GM12878 (cell line): ENCODE results near the gene RANBP3. TPM values are rescaled to one million over a fixed set of nuclear protein-coding genes. Genes with fewer than 3 reads are reported as not detected.

ENCODE experiments used
- ATF3 ChIP-seq: IDR thresholded peaks from 2 replicates; pipeline ENCODE4 v1.6.1; 2011; ENCODE audit warnings: low read depth, mild to moderate bottlenecking, low read length, moderate library complexity, borderline replicate concordance; ENCODE audit errors: extremely low read depth
- CHD2 ChIP-seq: IDR thresholded peaks from 2 replicates; pipeline ENCODE4 v1.6.1; 2011; ENCODE audit warnings: low read depth, low read length, improper control_type of control experiment, borderline replicate concordance
- CREB1 ChIP-seq: IDR thresholded peaks from 2 replicates; pipeline ENCODE4 v1.6.1; 2012; ENCODE audit warnings: low read depth, mild to moderate bottlenecking, inconsistent platforms
- CUX1 ChIP-seq: IDR thresholded peaks from 2 replicates; pipeline ENCODE4 v1.6.1; 2012; ENCODE audit warnings: improper control_type of control experiment, low read depth, low read length; ENCODE audit not compliant: insufficient replicate concordance
- JUND ChIP-seq: IDR thresholded peaks from 2 replicates; pipeline ENCODE4 v1.6.1; 2012; ENCODE audit warnings: low read depth, mild to moderate bottlenecking, low read length, improper control_type of control experiment, moderate library complexity
- MYC ChIP-seq: IDR thresholded peaks from 2 replicates; pipeline ENCODE4 v1.6.1; 2011; ENCODE audit warnings: mild to moderate bottlenecking, low read length, moderate library complexity, inconsistent platforms; ENCODE audit not compliant: insufficient read depth, insufficient replicate concordance, insufficient read length, severe bottlenecking
- NFYA ChIP-seq: IDR thresholded peaks from 2 replicates; pipeline ENCODE4 v1.6.1; 2011; ENCODE audit warnings: low read depth, mild to moderate bottlenecking, low read length, improper control_type of control experiment, borderline replicate concordance
- POLR2AphosphoS5 ChIP-seq: IDR thresholded peaks from 2 replicates; pipeline ENCODE4 v1.6.1; 2011; ENCODE audit warnings: mild to moderate bottlenecking, low read length, inconsistent platforms
- RUNX3 ChIP-seq: IDR thresholded peaks from 2 replicates; pipeline ENCODE4 v1.6.1; 2012; ENCODE audit warnings: low read length, inconsistent platforms
- SIX5 ChIP-seq: IDR thresholded peaks from 2 replicates; pipeline ENCODE4 v1.6.1; 2011; ENCODE audit warnings: mild to moderate bottlenecking, low read depth, low read length, moderate library complexity; ENCODE audit not compliant: severe bottlenecking
- SREBF1 ChIP-seq: IDR thresholded peaks from 2 replicates; pipeline ENCODE4 v1.6.1; 2012; ENCODE audit warnings: mild to moderate bottlenecking, low read length
- TBL1XR1 ChIP-seq: IDR thresholded peaks from 2 replicates; pipeline ENCODE4 v1.6.1; 2012; ENCODE audit warnings: low read depth, low read length, improper control_type of control experiment
- WRNIP1 ChIP-seq: IDR thresholded peaks from 2 replicates; pipeline ENCODE4 v1.6.1; 2011; ENCODE audit warnings: low read depth, low read length, improper control_type of control experiment, borderline replicate concordance
- ZBED1 ChIP-seq: IDR thresholded peaks from 2 replicates; pipeline ENCODE4 v1.6.1; 2016; ENCODE audit warnings: borderline replicate concordance
- ZBTB4 ChIP-seq: fragments of 450-650 bp; formaldehyde crosslinking; IDR thresholded peaks from 2 replicates; pipeline ENCODE4 v1.4.0; 2022; ENCODE audit warnings: mild to moderate bottlenecking, moderate library complexity
- ZNF687 ChIP-seq: fragments of 450-650 bp; IDR thresholded peaks from 2 replicates; pipeline ENCODE4 v1.6.1; 2017; ENCODE audit warnings: mild to moderate bottlenecking, moderate library complexity
- polyA plus RNA-seq, 11 experiments: library from polyadenylated mRNA; depleted of rRNA in 4 of 11; unstranded in 6 of 11; stranded (reverse) in 5 of 11; fragments of >200 nt; fragmentation: Nextera tagmentation in 4 of 11; fragmentation: Illumina TruSeq in 1 of 11; extraction: Ambion mirVana in 4 of 11; extraction: Trizol in 1 of 11; gene quantifications; 1 replicate in 1 of 11; 2 replicates in 10 of 11; pipeline versions ENCODE4 v1.2.1 to v1.2.3, GENCODE V29; 2011 to 2016; ENCODE audit warnings: inconsistent platforms in 2 of 11, missing spikeins in 2 of 11, low read depth in 1 of 11
- total RNA-seq, 4 experiments: library from RNA; depleted of rRNA in 3 of 4; stranded (reverse); fragments of >200 nt in 3 of 4; fragmentation: Illumina TruSeq in 1 of 4; extraction: Trizol in 1 of 4; gene quantifications; 2 replicates each; pipeline versions ENCODE4 v1.2.1 to v1.2.3, GENCODE V29; 2013 to 2021

RANBP3 gene
- total and polyA plus RNA-seq, 10 of the 15 experiments (the other 5 are each of a cell fraction or from before 2014, with no cell fraction given) = 1.1 to 81.6 (median 60.0) TPM

GRCh38 chr19:5904352-5905113, 73.4 kb downstream of the RANBP3 start, which contains the start of gene VMAC (continued):
- TF ChIP-seq ZNF687 = peak; percentile 40; the same call in 1 of the 2 replicates
- no peak for TF ChIP-seq ZBTB4 (CRISPR knock-in tag)
- no peak for TF ChIP-seq ATF3
- no peak for TF ChIP-seq ZBED1
- TF ChIP-seq CUX1 = no peak
- TF ChIP-seq MYC = no peak
- TF ChIP-seq CREB1 = no peak; the same call in 1 of the 2 replicates
- peak; percentile 64; the same call in 1 of the 2 replicates for TF ChIP-seq POLR2AphosphoS5
- no peak for TF ChIP-seq SREBF1
- peak; percentile 71; the same call in 1 of the 2 replicates for TF ChIP-seq CHD2
- TF ChIP-seq WRNIP1 = no peak
- TF ChIP-seq RUNX3 = peak; percentile 2; the same call in 1 of the 2 replicates
- TF ChIP-seq TBL1XR1 = no peak
- no peak for TF ChIP-seq JUND
- no peak for TF ChIP-seq SIX5
- no peak; the same call in 1 of the 2 replicates for TF ChIP-seq NFYA
